Retinal pigment epithelial cell (primary cell): ENCODE measurements around the gene TBATA.

ENCODE experiments used
- DNase-seq: peaks from one replicate; pipeline ENCODE4 v3.0.0-alpha.2; 2010; ENCODE audit warnings: low read depth
- H3K4me3 ChIP-seq: 2 replicates; pipeline ENCODE4 v1.5.1; 2011; ENCODE audit warnings: mild to moderate bottlenecking, low read length, control low read depth, moderate library complexity
- CTCF ChIP-seq: conservative IDR thresholded peaks from 2 replicates; pipeline ENCODE4 v1.5.1; 2011; ENCODE audit warnings: low read depth, low read length, control low read depth, inconsistent platforms

Gene TBATA

GRCh38 chr10:70730955-70731354 is 54.2 kb downstream of the TBATA start:
- no peak for DNase-seq
- H3K4me3 ChIP-seq: no peak overlapping the region
- no peak for TF ChIP-seq CTCF

GRCh38 chr10:70729763-70730357 is 55.3 kb downstream of the TBATA start:
- DNase-seq: no peak
- no peak overlapping the region for H3K4me3 ChIP-seq
- TF ChIP-seq CTCF: no peak

GRCh38 chr10:70728328-70728727 is 56.8 kb downstream of the TBATA start:
- TF ChIP-seq CTCF: no peak
- DNase-seq: no peak

GRCh38 chr10:70726909-70727495 is 58.2 kb downstream of the TBATA start:
- H3K4me3 ChIP-seq: no peak overlapping the region
- TF ChIP-seq CTCF: no peak
- no peak for DNase-seq

More at GRCh38 chr10:70728328-70728727, 56.8 kb downstream of the TBATA start:
- H3K4me3 ChIP-seq: no peak overlapping the region

- TF ChIP-seq CTCF: no peak
- DNase-seq: no peak
- no peak overlapping the region for H3K4me3 ChIP-seq
Measured at GRCh38 chr10:70723771-70724170, 61.4 kb downstream of the TBATA start.

- no peak overlapping the region for H3K4me3 ChIP-seq
- no peak for DNase-seq
- TF ChIP-seq CTCF: no peak
Measured at GRCh38 chr10:70722820-70723424, 62.3 kb downstream of the TBATA start.
